HG03469 (cell line): ENCODE data around the gene ABLIM2.

ENCODE experiments used
- ATAC-seq: cut with Tn5 transposase; IDR thresholded peaks from one replicate; pipeline ENCODE4 v1.9.1; 2021; ENCODE audit warnings: mild to moderate bottlenecking, moderate library complexity, moderate number of reproducible peaks; ENCODE audit not compliant: unreplicated experiment

Gene ABLIM2

GRCh38 chr4:8088966-8089491 is 69.6 kb downstream of the ABLIM2 start:
- no peak for ATAC-seq

GRCh38 chr4:8087921-8088495 is 70.6 kb downstream of the ABLIM2 start:
- ATAC-seq: no peak

- no peak for ATAC-seq
These were observed 71.7 kb downstream of the ABLIM2 start for GRCh38 chr4:8086783-8087445.

DNA sequence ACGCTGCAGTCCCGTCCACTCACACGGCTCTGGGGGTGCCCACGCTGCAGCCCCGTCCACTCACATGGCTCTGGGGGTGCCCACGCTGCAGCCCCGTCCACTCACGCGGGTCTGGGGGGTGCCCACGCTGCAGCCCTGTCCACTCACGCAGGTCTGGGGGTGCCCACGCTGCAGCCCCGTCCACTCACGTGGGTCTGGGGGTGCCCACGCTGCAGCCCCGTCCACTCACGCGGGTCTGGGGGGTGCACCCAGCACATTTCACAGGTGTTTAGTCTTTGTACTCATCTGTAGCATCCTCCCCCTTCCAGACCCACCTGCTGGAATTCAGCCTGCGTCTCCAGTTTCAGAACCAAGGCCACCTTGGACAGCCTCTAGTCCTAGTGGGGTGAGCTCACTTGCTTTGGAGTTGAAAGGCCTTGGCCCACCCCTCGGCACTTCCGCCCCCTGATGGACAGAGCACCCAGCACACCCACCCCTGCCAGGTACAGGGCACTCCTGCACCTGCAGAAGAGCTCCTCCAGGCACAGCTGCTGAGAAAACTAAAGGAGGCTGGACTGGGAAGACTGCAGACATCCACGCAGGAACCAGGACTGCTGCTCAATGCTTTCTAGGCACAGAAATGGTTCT is 73.0 kb downstream of the ABLIM2 start:
- no peak for ATAC-seq

DNA sequence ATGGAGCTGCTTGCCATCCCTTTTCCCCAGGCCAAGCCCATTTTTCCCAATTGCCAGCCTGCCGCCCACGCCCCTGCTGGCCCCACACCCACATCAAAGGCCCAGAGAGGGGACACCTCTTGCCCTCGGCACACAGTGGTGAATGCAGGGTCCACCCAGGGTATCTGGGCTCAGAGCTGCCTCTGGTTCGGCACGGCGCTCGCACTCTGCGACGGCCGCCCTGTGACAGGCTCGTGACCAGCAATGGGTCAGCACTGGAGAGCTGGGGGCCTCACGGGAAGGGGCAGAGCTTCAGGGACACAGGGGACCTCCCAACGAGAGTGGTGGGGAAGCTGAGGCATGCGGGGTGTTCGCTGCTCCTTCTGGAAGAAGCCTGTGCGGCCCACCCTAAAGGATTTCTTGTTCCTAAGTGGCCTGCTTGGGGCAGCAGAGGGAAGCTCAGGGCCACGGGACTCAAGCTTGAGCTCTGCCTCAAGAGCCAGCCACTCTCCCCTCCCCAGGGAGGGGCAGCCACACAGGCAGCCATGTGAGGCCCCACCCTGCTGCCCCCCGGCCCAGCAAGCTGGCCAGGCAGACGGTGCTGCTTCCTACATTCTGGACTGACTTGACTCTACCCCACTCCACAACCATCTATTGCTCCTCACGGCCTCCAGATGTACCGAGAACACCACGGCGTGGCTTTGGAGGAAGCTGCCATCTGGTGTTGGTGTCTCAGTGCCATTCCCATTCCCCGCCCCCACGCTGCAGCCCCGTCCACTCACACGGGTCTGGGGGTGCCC is 73.7 kb downstream of the ABLIM2 start:
- ATAC-seq: no peak

- no peak for ATAC-seq
These were observed 74.5 kb downstream of the ABLIM2 start for GRCh38 chr4:8084031-8084660.

- no peak for ATAC-seq
These were observed 75.4 kb downstream of the ABLIM2 start for GRCh38 chr4:8083086-8083825.

GRCh38 chr4:8082517-8083055 is 76.0 kb downstream of the ABLIM2 start:
- no peak for ATAC-seq

- no peak for ATAC-seq
These were observed 76.7 kb downstream of the ABLIM2 start for GRCh38 chr4:8081621-8082516.

- ATAC-seq: no peak
These were observed 77.4 kb downstream of the ABLIM2 start for GRCh38 chr4:8081171-8081570.

- ATAC-seq: no peak
These were observed 77.9 kb downstream of the ABLIM2 start for GRCh38 chr4:8080754-8081065.

DNA sequence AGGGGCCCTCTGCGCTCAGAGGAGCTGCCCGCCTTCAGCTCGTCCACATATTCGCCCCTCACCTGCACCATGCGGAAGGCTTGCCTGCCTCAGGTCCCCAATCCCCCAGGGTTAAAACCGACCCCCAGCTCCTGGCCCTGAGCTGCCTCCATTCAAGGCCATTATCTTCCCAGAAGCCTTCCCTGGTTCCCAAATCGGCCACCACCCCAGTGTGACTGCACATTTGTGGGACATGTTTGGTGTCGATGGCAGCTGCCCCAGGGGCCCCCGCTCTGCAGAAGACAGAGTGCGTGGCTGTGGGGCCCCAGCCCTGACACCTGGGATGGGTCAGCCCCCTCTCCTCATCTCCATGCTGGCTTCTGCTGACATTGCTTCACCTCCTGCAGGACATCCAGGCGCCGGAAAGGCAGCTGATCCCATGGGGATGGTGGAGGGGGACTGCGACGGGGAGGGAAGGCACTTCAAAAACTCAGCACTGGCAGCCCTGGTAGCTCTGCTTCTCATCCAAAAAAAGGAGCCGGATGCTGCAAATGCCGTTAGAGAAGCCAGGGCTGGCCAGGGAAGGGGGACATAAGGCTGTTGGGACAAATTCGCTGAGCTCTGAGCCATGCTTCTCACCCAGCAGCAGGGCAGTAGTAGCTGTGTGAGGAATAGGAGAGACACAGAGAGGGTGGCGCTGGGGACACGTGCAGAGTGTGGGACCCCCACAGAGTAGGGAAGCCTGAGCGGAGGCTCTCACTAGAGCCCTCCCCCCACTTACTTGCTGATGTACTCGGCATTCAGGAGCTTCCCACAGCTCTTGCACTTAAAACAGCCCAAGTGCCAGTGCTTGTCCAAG is 78.5 kb downstream of the ABLIM2 start:
- ATAC-seq: no peak

GRCh38 chr4:8079031-8079885 is 79.4 kb downstream of the ABLIM2 start:
- ATAC-seq: no peak

- no peak for ATAC-seq
These were observed 80.0 kb downstream of the ABLIM2 start for GRCh38 chr4:8078610-8079015.

GRCh38 chr4:8078109-8078494 is 80.5 kb downstream of the ABLIM2 start:
- no peak for ATAC-seq

GRCh38 chr4:8077181-8078108 is 81.2 kb downstream of the ABLIM2 start:
- no peak for ATAC-seq
